GM13976 (cell line): Measurements from ENCODE around the gene GPC6.

ENCODE experiments used
- DNase-seq: peaks from one replicate; pipeline ENCODE4 v3.0.0; 2012; ENCODE audit warnings: low spot score
- CTCF ChIP-seq: IDR thresholded peaks from 2 replicates; pipeline ENCODE4 v1.5.1; 2012; ENCODE audit warnings: borderline replicate concordance, mild to moderate bottlenecking; ENCODE audit not compliant: insufficient read depth; ENCODE audit errors: extremely low read depth, missing control alignments, control extremely low read depth
- in situ Hi-C: fragments of 300-500 bp; cut with MboI; formaldehyde crosslinking; loops from one replicate; pipeline ENCODE4 v1.12.0; 2022; ENCODE audit warnings: low sequenced_read_pairs, mixed read lengths, inconsistent platforms; ENCODE audit not compliant: unreplicated experiment

GPC6 gene

GRCh38 chr13:94431574-94431973, 1205.0 kb downstream of the GPC6 start:
- in situ Hi-C loops: no loop called here

GRCh38 chr13:94431987-94432386, 1205.4 kb downstream of the GPC6 start:
- DNase-seq: no peak
- TF ChIP-seq CTCF: no peak
- in situ Hi-C loops: no loop called here

More at GRCh38 chr13:94431574-94431973, 1205.0 kb downstream of the GPC6 start:
- TF ChIP-seq CTCF: no peak
- no peak for DNase-seq

GRCh38 chr13:94433055-94433961, 1206.7 kb downstream of the GPC6 start:
- DNase-seq: no peak
- in situ Hi-C loops: no loop called here
- no peak for TF ChIP-seq CTCF

GRCh38 chr13:94435604-94436226, 1209.1 kb downstream of the GPC6 start:
- in situ Hi-C loops: no loop called here
- peak; percentile 41 for DNase-seq
- TF ChIP-seq CTCF: peak; percentile 21

GRCh38 chr13:94444826-94445225, 1218.2 kb downstream of the GPC6 start:
- DNase-seq: no peak
- TF ChIP-seq CTCF: no peak
- in situ Hi-C loops: loop anchor here (10.0 kb wide), 1 partner anchor 170 kb away; no protein-coding TSS in a partner anchor

- no peak for DNase-seq
- in situ Hi-C loops: no loop called here
- no peak for TF ChIP-seq CTCF
These were observed 1227.7 kb downstream of the GPC6 start for GRCh38 chr13:94454334-94454733.
